HG03520 (cell line): ENCODE data around the gene NCAPG2.
"Not testable (repeated sequence)": the region's sequence is repeated elsewhere in the genome, so short reads cannot be mapped to it uniquely, and the experiment has no call there.

Source experiments
- ATAC-seq: cut with Tn5 transposase; IDR thresholded peaks from one replicate; pipeline ENCODE4 v1.9.1; 2021; ENCODE audit warnings: mild to moderate bottlenecking, moderate library complexity; ENCODE audit not compliant: unreplicated experiment

NCAPG2 gene

DNA sequence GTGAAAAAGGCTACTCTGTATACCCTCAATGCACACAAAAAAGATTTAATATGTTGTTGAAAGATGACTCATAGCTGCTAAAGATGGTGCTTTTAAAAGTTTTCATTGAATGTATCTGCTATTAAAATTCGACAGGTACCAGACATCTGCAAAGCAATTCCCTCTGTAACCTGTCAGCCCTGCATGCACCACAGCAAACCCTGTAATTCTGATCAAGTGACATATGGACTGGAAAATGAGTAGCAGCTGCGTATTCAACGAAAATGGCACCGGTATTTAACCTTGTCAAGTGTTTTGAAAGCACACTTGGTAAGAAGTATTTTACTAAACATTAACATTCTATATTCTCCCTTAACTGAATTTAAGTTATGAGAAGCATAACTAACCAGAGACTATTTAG is 58.8 kb downstream of the NCAPG2 start:
- no peak for ATAC-seq

DNA sequence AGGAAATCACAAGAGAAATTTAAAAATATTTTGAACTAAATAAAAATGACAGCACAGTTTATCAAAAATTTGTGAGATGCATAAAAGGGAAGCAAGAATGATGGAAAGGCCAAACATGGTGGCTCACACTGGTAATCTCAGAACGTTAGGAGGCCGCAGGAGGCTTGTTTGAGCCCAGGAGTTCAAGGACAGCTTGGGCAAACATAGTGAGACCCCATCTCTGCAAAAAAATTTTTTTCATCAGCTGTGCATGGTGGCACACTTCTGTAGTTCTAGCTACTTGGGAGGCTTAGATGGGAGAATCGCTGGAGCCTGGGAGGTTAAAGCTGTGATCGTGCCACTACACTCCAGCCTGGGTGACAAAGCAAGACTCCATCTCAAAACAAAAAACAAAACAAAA is 62.5 kb downstream of the NCAPG2 start:
- ATAC-seq, result no peak

GRCh38 chr7:158638001-158638400 is 66.6 kb downstream of the NCAPG2 start:
- no peak for ATAC-seq

GRCh38 chr7:158633055-158633956 is 71.3 kb downstream of the NCAPG2 start:
- peak; percentile 57 for ATAC-seq

- ATAC-seq, result no peak
Observed at GRCh38 chr7:158631574-158632195, 72.9 kb downstream of the NCAPG2 start.

DNA sequence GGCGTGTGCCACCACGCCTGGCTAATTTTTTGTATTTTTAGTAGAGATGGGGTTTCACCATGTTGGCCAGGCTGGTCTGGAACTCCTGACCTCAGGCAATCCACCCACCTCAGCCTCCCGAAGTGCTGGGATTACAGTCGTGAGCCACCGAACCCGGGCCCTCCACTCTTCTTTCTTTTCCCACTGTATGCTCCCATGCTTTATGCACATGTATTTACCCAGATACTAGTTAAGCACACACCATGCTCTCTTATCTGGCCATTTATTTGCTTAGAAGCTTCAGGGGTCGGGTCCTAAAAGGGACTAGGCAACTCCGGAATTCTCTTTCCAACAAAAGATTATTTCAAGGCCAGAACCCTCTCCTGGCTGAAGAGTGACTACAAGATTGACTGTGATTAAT is 78.3 kb downstream of the NCAPG2 start:
- ATAC-seq, result not testable (repeated sequence)

DNA sequence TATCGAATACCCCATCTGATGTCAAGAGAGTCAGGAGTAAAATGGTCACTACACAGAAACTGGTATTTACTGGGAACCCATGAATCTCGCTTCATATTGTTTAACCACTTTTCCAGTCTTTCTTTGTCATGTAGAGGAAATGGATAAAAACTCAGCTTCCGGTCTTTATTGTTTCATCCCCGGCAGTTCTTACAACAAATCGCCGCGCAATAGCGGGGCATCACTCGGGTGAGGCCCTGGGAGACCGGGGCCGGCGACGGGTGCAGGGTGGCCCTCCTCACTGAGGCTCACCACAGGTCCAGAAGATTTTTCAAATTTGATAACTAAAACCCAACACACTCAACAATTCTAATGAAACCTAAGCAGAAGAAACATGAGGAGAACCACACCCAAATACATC is 81.4 kb downstream of the NCAPG2 start:
- no peak for ATAC-seq

DNA sequence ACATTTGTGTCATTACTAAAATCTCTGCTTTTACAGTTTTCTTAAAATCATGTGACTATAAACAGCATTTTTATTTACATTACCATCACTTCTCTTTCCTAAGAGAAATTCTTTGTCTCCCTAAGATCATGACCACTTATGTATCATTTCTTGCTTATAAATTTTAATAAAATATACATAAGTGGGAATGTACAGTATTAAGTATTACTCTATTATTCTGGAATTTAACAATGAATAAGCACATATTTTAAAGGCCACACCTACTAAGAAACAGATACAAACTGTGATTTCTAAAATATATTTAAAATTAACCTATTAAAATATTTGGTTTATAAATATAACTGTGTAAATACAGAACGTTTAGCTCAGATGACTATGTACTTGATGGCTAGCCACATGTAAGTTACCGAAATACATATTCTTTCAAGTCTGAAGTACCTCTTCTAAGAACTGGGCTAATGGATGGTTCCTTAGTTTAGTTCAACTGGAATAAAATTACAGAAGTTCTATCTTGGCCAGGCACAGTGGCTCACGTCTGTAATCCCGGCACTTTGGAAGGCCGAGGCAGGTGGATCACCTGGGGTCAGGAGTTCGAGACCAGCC is 83.7 kb downstream of the NCAPG2 start:
- ATAC-seq, result no peak

- no peak for ATAC-seq
Observed at GRCh38 chr7:158620418-158620817, 84.2 kb downstream of the NCAPG2 start.

DNA sequence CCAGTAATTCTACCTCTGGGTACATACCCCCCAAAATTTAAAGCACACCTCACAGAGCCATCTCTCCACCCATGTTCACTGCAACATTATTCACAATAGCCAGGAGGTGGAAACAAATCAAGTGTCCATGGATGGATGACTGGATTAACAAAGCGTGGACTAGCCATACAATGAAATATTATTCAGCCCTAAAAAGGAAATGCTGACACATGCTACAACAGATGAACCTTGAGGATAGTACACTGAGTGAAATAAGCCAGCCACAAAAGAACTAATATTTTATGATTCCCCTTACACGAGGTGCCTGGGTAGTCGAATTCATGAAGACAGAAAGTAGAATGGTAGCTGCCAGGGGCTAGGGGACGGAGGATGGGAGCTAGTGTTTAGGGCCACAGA is 85.9 kb downstream of the NCAPG2 start:
- ATAC-seq, result no peak

DNA sequence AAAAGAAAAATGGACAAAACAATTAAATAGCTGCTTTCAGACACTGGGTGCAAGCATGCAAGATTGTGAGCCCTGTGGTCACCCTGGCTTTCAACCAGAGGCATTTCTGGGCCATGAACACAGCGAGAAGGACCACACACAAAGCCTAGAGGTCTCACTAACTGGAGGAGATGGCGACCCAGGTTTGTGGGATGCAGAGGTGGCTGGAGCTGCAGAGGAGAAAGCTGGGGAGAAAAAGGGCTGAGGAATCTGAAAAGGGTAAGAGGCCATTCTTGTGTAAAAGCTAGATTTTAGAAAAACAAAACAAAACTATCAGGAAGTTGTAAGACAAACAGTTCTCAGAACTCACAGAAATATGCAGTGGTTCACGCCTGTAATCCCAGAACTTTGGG is 86.9 kb downstream of the NCAPG2 start:
- no peak for ATAC-seq

DNA sequence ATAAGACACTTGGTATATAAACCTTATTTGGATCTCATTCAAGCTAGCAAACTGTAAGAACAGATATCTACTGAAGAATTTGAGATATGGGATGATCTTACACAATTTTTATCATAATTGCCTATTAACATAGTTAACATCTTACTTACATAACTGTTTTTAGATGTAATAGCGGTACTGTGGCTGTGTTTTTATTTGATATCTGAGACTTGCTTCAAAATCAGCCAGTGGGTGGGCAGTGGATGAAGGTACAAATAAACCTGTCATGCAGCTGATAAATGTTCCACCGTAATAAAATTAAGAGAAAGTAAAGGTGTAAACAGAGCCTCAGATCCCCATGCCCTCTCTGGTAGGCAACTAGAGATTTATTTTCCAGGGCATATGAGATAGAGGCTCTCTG is 88.6 kb downstream of the NCAPG2 start:
- ATAC-seq, result no peak

DNA sequence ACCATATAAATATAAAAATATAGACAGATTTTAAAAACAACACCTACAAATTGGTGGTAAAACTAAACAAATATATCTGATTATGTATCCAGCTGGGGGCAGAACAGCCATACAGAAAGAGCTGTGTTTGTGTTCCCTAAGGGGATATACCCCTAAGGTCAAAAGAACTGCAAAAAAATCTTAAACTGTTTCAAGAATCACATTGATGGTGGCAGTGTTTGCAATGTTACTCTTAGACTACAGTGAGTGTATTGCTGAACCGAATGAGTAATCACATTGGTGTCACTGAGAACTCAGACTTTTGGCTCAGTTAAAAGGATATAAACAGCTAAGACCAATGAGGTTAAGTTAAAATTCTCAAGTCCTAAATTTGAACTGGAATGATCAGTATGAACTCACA is 89.9 kb downstream of the NCAPG2 start:
- ATAC-seq, result no peak

- peak; percentile 76 for ATAC-seq
Observed at GRCh38 chr7:158613481-158613880, 91.1 kb downstream of the NCAPG2 start.

DNA sequence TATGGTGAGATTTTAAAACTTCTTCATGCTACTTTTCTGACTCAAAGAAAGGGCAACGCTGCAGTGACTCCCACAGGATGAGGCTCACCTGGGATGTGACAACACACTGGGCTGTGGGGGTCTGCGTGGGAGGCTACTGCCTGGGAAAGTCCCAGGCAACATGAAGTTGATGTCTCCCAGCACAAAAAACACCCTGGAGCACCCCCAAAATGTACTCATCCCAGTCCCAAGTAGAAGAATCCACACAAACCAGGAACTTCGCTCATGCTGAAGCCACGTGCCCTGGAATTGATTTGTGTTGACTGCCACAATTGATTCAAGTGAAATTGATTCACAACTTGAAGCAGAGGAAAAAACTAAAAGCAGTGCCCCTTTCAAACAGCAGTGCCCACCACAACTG is 92.1 kb downstream of the NCAPG2 start:
- ATAC-seq, result no peak

GRCh38 chr7:158611541-158611940 is 93.1 kb downstream of the NCAPG2 start:
- ATAC-seq, result no peak

DNA sequence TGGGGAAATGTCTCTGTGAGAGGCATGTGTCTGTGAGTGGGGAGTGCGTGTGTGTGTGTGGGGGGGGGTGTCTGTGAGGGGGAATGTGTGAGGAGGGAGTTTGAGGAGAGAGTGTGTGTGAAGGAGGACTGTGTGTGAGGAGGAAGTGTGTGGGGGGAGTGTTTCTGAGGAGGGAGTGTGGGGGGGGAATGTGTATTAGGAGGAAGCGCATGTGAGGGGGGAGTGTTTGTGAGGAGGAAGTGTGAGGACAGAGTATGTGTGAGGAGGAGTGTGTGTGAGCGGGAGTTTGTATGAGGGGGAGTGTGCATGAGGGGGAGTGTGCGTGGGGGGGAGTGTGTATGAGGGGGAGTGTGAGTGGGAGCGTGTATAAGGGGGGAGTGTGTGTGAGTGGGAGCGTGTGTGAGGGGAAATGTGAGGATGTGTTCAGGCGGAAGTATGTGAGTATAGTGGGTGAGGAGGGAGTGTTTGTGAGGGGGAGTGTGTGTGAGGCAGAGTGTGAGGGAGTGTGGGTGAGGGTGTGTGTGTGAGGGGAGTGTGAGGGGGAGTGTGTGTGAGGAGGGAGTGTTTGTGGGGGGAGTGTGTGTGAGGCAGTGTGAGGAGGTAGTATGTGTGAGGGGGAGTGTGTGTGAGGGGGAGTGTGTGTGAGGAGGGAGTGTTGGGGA is 95.2 kb downstream of the NCAPG2 start:
- no peak for ATAC-seq

- ATAC-seq, result no peak
Observed at GRCh38 chr7:158607563-158607962, 97.0 kb downstream of the NCAPG2 start.

GRCh38 chr7:158606671-158607424 is 97.8 kb downstream of the NCAPG2 start:
- no peak for ATAC-seq

DNA sequence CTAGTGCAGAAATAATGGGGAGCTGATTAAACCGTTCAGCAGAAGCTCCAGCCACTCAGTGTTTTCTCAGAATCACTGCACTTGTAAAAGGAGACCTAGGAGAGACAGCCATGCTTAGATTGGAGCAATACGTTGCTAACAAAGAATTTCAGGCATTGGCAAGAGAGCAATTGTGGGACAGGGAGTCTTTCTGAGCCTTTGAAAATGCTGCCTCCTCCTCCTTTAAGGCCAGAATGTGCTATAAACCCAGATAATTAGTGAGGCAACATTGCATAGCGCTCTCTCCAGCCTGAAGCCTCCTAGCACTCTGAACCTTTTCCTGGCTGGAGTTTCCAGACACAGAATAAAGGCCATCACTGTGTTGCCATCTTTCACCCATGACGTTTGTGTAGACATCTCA is 98.5 kb downstream of the NCAPG2 start:
- ATAC-seq, result no peak
